MCF 10A (cell line): Measurements from ENCODE around the gene MRPS2. TPM values are rescaled to one million over a fixed set of nuclear protein-coding genes. Genes with fewer than 3 reads are reported as not detected.
"Not testable (repeated sequence)": the region's sequence is repeated elsewhere in the genome, so short reads cannot be mapped to it uniquely, and the experiment has no call there.

Source experiments
- Bru-seq: library from RNA; stranded (reverse); fragments of 400-500 nt; gene quantifications from one replicate; lab custom pipeline; 2021; lab: Mats Ljungman, UMichigan
- BruChase-seq, 2 experiments: library from RNA; stranded (reverse); fragments of 400-500 nt; gene quantifications; one replicate each; lab custom pipeline; 2021; lab: Mats Ljungman, UMichigan
- BruUV-seq: library from RNA; stranded (reverse); fragments of 400-500 nt; replicated peaks from 2 replicates; lab custom pipeline; 2021; lab: Mats Ljungman, UMichigan
- CTCF ChIA-PET: fragments of 300-600 bp; sonication (Branson Sonifier 250); formaldehyde crosslinking; extraction: SDS; loops from one replicate; lab custom pipeline; 2021; ENCODE audit warnings: antibody characterized with exemption, inconsistent platforms; lab: Yijun Ruan, JAX
- POLR2A ChIA-PET: fragments of 300-600, 350-650 bp; sonication (Branson Sonifier 250); formaldehyde crosslinking; extraction: SDS; loops from one replicate; lab custom pipeline; 2020; ENCODE audit warnings: antibody characterized with exemption, inconsistent platforms; lab: Yijun Ruan, JAX
- DNase-seq: peaks from one replicate; pipeline ENCODE4 v3.0.0-alpha.2; 2018; ENCODE audit not compliant: unreplicated experiment
- H3K27ac Mint-ChIP-seq: one replicate; pipeline ENCODE4 v1.8.0; 2022; ENCODE audit warnings: mild to moderate bottlenecking, low read depth, mixed read lengths; ENCODE audit not compliant: unreplicated experiment
- H3K27me3 Mint-ChIP-seq: one replicate; pipeline ENCODE4 v1.8.0; 2022; ENCODE audit warnings: mixed read lengths; ENCODE audit not compliant: insufficient read depth, unreplicated experiment
- H3K36me3 Mint-ChIP-seq: one replicate; pipeline ENCODE4 v1.8.0; 2022; ENCODE audit warnings: mild to moderate bottlenecking, moderate library complexity, mixed read lengths; ENCODE audit not compliant: insufficient read depth, unreplicated experiment
- H3K4me1 Mint-ChIP-seq: one replicate; pipeline ENCODE4 v1.8.0; 2022; ENCODE audit warnings: mixed read lengths; ENCODE audit not compliant: insufficient read depth, unreplicated experiment
- H3K4me3 Mint-ChIP-seq: one replicate; pipeline ENCODE4 v1.8.0; 2022; ENCODE audit warnings: mild to moderate bottlenecking, moderate library complexity, mixed read lengths; ENCODE audit not compliant: unreplicated experiment
- H3K9me3 Mint-ChIP-seq: one replicate; pipeline ENCODE4 v1.8.0; 2022; ENCODE audit warnings: mixed read lengths; ENCODE audit not compliant: unreplicated experiment
- intact Hi-C: fragments of 100-400 bp; cut with micrococcal nuclease; formaldehyde crosslinking; loops from 2 replicates; pipeline ENCODE4 v1.14.1; 2022
- long read RNA-seq: library from polyadenylated mRNA; stranded (forward); transcript quantifications from one replicate; pipeline ENCODE4 v2.0.0, GENCODE V29; 2022
- total RNA-seq: library from RNA; stranded (reverse); gene quantifications from 2 replicates; pipeline ENCODE4 v1.2.3, GENCODE V29; 2022
- TF ChIP-seq, protein P1 (sequence below): fragments of 200-600 bp; IDR thresholded peaks from one replicate; pipeline ENCODE4 v1.8.0; 2022; ENCODE audit warnings: antibody characterized with exemption, mild to moderate bottlenecking; ENCODE audit not compliant: unreplicated experiment

MRPS2 gene
- total RNA-seq (35.4 and 45.8 TPM in 2 replicates), Bru-seq, nascent RNA (percentile 70 among the genes with signal in this experiment), BruChase-seq, experiment 1, labeled RNA remaining after a 6-hour chase (percentile 80 among the genes with signal in this experiment), BruChase-seq, experiment 2, labeled RNA remaining after a 2-hour chase (percentile 83 among the genes with signal in this experiment)
- long read RNA-seq, transcript MRPS2-201 (4 exons, 1,510 nt) = major isoform, 65 of 81 reads
- long read RNA-seq, partial matches to known transcripts = 5 of 81 reads
- long read RNA-seq, other reads (novel, unspliced or antisense) = 8 of 81 reads

DNA sequence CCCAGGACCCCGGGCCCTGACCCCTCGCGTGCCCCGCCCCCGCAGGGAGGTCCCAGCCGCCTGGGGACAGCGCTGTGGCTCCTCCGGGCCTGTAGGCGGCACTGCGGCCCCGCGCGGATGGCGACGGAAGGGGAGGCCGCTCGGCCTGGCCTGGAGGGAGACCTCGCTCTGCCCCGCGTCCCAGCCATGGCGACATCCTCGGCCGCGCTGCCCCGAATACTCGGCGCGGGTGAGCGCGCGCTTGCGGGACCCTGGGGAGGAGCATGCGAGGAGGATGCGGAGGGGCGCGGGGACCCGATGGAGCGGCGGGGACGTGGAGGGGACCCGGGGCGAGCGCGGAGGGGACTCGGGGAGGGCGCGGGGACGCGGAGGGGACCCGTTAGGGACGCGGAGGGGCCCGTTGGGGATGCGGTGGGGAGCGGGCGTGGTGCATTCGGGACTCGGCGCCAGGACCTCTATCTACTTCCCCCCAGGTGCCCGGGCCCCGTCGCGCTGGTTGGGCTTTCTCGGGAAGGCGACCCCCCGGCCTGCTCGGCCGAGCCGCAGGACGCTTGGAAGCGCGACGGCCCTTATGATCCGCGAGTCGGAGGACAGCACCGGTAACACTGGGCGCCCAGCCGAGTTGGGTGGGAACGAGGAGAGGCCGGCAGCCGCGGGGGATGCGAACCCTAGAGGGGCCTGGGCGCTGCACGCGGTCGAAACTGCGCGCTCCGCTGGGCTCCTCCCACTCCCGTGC is at the start of gene MRPS2:
TSS of gene MRPS2 (plus strand) at position 158 of the 736 bp plus-strand sequence. CDS start at position 187, 29 bp downstream.
- CTCF ChIA-PET = interaction anchor here (0.7 kb wide), 2 partner anchors 12 to 36 kb away, joined by 3 read pairs; no protein-coding TSS in a partner anchor
- Mint-ChIP-seq H3K4me1 (no peaks in the 10 kb centered on the region), H3K27me3 (no peaks in the 10 kb centered on the region), H3K36me3 (peaks cover 30% of the 10 kb centered on the region), H3K9me3 (no peaks in the 10 kb centered on the region), H3K4me3 (peak within 1 kb of the TSS; percentile 80), H3K27ac (peak within 1 kb of the TSS; percentile 95)
- intact Hi-C loops = no loop called here
- no TSS peak for BruUV-seq
- peak; percentile 82 for DNase-seq
- POLR2A ChIA-PET = interaction anchor here (1.5 to 1.8 kb wide), 2 partner anchors 20 kb away, joined by 5 to 14 read pairs; no protein-coding TSS in a partner anchor
- TF ChIP-seq, protein P1, sequence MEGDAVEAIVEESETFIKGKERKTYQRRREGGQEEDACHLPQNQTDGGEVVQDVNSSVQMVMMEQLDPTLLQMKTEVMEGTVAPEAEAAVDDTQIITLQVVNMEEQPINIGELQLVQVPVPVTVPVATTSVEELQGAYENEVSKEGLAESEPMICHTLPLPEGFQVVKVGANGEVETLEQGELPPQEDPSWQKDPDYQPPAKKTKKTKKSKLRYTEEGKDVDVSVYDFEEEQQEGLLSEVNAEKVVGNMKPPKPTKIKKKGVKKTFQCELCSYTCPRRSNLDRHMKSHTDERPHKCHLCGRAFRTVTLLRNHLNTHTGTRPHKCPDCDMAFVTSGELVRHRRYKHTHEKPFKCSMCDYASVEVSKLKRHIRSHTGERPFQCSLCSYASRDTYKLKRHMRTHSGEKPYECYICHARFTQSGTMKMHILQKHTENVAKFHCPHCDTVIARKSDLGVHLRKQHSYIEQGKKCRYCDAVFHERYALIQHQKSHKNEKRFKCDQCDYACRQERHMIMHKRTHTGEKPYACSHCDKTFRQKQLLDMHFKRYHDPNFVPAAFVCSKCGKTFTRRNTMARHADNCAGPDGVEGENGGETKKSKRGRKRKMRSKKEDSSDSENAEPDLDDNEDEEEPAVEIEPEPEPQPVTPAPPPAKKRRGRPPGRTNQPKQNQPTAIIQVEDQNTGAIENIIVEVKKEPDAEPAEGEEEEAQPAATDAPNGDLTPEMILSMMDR = peak; percentile 75

DNA sequence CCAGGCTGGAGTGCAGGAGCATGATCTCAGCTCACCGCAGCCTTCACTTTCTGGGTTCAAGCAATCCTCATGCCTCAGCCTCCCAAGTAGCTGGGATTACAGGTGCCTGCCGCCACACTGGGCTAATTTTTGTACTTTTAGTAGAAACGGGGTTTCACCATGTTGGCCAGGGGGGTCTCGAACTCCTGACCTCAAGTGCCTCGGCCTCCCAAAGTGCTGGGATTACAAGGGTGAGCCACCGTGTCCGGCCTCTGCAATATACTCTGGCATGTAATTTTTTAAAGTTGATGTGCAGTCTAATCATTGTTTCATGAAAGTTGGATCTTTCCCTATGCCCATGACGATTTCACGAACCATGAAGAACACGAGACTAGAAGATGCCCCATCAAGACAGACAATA is 49.5 kb upstream of the MRPS2 start:
- BruUV-seq = no TSS peak
- H3K4me3 Mint-ChIP-seq = no peak overlapping the region
- ChIA-PET CTCF (no interaction called here), POLR2A (no interaction called here)
- H3K4me1 Mint-ChIP-seq = no peaks in the 10 kb centered on the region
- peaks cover 8% of the 10 kb centered on the region for H3K9me3 Mint-ChIP-seq
- peaks cover 39% of the 10 kb centered on the region for H3K27me3 Mint-ChIP-seq
- no peak overlapping the region for H3K27ac Mint-ChIP-seq
- TF ChIP-seq, protein P1 = no peak
- intact Hi-C loops = no loop called here
- H3K36me3 Mint-ChIP-seq = no peaks in the 10 kb centered on the region
- DNase-seq = no peak

DNA sequence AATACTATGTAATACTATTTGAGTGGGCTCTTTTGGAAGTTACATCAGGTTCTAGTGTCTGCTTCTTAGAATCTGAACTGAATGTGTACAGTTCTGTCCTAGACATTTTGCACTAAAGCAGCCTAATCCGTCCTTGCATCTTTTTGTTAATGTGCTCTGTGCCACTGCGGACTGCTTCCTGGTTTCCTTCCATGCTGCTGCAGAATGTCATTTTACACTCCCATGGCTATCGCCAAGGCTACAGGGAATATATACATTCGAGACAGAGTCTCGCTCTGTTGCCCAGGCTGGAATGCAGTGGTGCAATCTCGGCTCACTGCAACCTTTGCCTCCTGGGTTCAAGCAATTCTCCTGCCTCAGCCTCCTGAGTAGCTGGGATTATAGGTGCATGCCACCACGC is 48.6 kb upstream of the MRPS2 start:
- H3K27ac Mint-ChIP-seq, H3K36me3 Mint-ChIP-seq, DNase-seq, POLR2A ChIA-PET, H3K4me3 Mint-ChIP-seq, H3K4me1 Mint-ChIP-seq, BruUV-seq, CTCF ChIA-PET, H3K9me3 Mint-ChIP-seq, intact Hi-C loops: not testable (repeated sequence)
- peaks cover 41% of the 10 kb centered on the region for H3K27me3 Mint-ChIP-seq

DNA sequence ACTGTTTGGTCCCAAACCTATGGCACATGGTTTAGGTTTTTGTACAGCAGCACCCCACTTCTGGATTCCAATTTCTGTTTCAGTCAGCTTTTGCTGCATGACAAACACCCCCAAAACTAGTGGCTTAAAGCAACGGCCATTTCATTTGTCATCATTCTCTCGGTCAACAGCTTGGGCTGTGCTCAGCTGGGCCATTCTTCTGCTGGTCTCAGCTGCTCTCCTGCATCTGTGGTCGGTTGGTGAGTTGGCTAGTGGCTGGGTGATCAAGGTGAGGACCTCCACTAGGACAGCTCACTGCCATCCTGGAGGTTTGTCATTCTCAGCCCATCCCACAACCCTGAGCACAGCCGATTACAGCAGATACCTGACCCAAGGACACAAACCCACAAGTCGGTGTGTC is 45.7 kb upstream of the MRPS2 start:
- Mint-ChIP-seq H3K27ac (no peak overlapping the region), H3K4me3 (no peak overlapping the region), H3K4me1 (no peaks in the 10 kb centered on the region), H3K9me3 (peaks cover 8% of the 10 kb centered on the region), H3K27me3 (peaks cover 41% of the 10 kb centered on the region), H3K36me3 (no peaks in the 10 kb centered on the region)
- no TSS peak for BruUV-seq
- ChIA-PET CTCF (no interaction called here), POLR2A (no interaction called here)
- no peak for DNase-seq
- TF ChIP-seq, protein P1 = no peak
- intact Hi-C loops = no loop called here
